ENCODE data around the gene DTNB. TPM values are rescaled to one million over a fixed set of nuclear protein-coding genes. Genes with fewer than 3 reads are reported as not detected.

The DTNB gene
- total RNA-seq, 4 donors from 2014 or later, result 2.2 to 7.8 (median 3.9) TPM

GRCh38 chr2:25478736-25479135 lies 194.6 kb downstream of the DTNB start:
- no peak for DNase-seq
- H3K4me3 ChIP-seq, result no peak overlapping the region

DNA sequence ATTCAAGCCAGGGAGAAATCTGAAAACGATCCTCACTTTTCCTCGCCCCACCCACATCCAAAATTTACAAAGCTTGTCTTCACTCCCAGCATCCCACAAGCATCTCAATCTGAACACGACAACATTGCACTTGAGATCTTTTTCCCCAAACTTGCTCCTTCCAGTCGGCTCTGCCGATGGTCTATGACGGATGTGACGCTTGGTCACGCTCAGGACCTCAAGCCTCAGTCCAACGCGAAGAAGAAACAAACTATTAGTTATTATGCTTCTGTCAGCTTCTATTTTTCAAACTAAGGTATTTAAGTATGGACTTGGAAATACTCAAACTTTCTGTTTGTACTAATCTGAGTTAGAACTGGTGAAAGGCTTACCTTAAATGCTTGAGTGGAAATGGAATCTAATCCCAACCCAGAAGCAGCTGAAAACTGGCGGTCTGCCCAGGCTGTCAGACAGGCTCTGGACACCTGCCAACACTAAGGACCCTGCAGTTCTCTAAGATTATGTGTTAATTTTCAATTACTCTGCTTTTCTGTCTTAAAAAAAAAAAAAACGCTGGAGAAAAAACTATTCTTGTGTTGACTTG lies 199.5 kb downstream of the DTNB start:
- Histone ChIP-seq H3K4me1 (no peaks in the 10 kb centered on the region), H3K36me3 (no peaks in the 10 kb centered on the region), H3K27me3 (no peaks in the 10 kb centered on the region), H3K4me3 (no peak overlapping the region), H3K27ac (no peak overlapping the region), H3K9me3 (peaks cover 5 to 10% of the 10 kb centered on the region in 2 donors)
- intact Hi-C loops (cut with DNase I; ENCODE audit: low total_unique reads), result no loop called here
- in situ Hi-C loops (cut with MboI; ENCODE audit: low pct_ligation_motif_present in 1 of 4, low pct_unique_long_range_greater_than_20kb in 1 of 4, low sequenced_read_pairs in 3 of 4), result no loop called here
- no peak for DNase-seq
- WGBS, 2 donors (ENCODE audit: low coverage in 1 of 2), result 62 to 83% methylated on average over 8 to 12 of the region's 12 CpGs
- no peak for TF ChIP-seq EP300 (IDR thresholded peaks at IDR 0.05; ENCODE audit: low read depth)
- TF ChIP-seq CTCF (IDR thresholded peaks at IDR 0.05), result no peak
- TF ChIP-seq POLR2AphosphoS5 (IDR thresholded peaks at IDR 0.05), result no peak
- no peak for TF ChIP-seq POLR2A (IDR thresholded peaks at IDR 0.05)

More at GRCh38 chr2:25478736-25479135, 194.6 kb downstream of the DTNB start:
- TF ChIP-seq EP300 (IDR thresholded peaks at IDR 0.05; ENCODE audit: low read depth) (no peak), CTCF (IDR thresholded peaks at IDR 0.05) (no peak), POLR2AphosphoS5 (IDR thresholded peaks at IDR 0.05) (no peak), POLR2A (IDR thresholded peaks at IDR 0.05) (no peak)
- intact Hi-C loops (cut with DNase I; ENCODE audit: low total_unique reads), result no loop called here
- Histone ChIP-seq H3K36me3 (no peaks in the 10 kb centered on the region), H3K4me1 (peaks cover 0 to 7% (median 2%) of the 10 kb centered on the region in 4 donors), H3K27me3 (no peaks in the 10 kb centered on the region), H3K9me3 (peaks cover 5 to 10% of the 10 kb centered on the region in 2 donors), H3K27ac (no peak overlapping the region)
- WGBS, 2 donors (ENCODE audit: low coverage in 1 of 2), result 93 to 94% methylated on average over 3 to 11 of the region's 11 CpGs
- in situ Hi-C loops (cut with MboI; ENCODE audit: low pct_ligation_motif_present in 1 of 4, low pct_unique_long_range_greater_than_20kb in 1 of 4, low sequenced_read_pairs in 3 of 4), result no loop called here

DNA sequence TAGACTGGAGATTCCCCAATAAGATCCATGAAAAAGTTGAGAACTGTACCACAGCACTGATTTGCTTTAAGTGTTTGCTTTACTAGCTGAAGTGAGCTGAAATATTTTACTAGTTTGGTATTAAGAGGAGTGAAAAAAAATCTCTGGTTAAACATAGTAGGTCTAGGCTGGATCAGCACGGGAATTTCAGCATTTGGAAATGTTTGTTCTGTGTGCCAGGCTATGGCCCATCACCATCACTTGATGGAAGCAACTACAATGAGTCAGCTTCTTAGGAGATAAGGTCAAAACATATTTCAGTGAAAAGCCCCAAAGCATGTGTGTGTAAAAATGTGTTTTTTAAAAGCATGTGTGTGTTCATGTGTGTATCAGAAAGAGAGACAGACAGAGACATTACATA lies 200.2 kb downstream of the DTNB start:
- 78% methylated on average over 1 of the region's 1 CpG; no CpG with 5 or more reads in 1 of the 2 donors for WGBS, 2 donors (ENCODE audit: low coverage in 1 of 2)
- H3K4me3 ChIP-seq, result no peak overlapping the region
- TF ChIP-seq POLR2AphosphoS5 (IDR thresholded peaks at IDR 0.05) (no peak), CTCF (IDR thresholded peaks at IDR 0.05) (no peak), POLR2A (IDR thresholded peaks at IDR 0.05) (no peak), EP300 (IDR thresholded peaks at IDR 0.05; ENCODE audit: low read depth) (no peak)
- H3K36me3 ChIP-seq, result no peaks in the 10 kb centered on the region
- no peak overlapping the region for H3K27ac ChIP-seq
- DNase-seq, result no peak
- no peaks in the 10 kb centered on the region for H3K27me3 ChIP-seq
- in situ Hi-C loops (cut with MboI; ENCODE audit: low pct_ligation_motif_present in 1 of 4, low pct_unique_long_range_greater_than_20kb in 1 of 4, low sequenced_read_pairs in 3 of 4), result no loop called here
- peaks cover 5 to 10% of the 10 kb centered on the region in 2 donors for H3K9me3 ChIP-seq
- intact Hi-C loops (cut with DNase I; ENCODE audit: low total_unique reads), result no loop called here
- no peaks in the 10 kb centered on the region for H3K4me1 ChIP-seq

GRCh38 chr2:25470806-25471205 lies 202.6 kb downstream of the DTNB start:
- in situ Hi-C loops (cut with MboI; ENCODE audit: low pct_ligation_motif_present in 1 of 4, low pct_unique_long_range_greater_than_20kb in 1 of 4, low sequenced_read_pairs in 3 of 4), result no loop called here
- TF ChIP-seq POLR2A (IDR thresholded peaks at IDR 0.05), result no peak
- no peak for TF ChIP-seq CTCF (IDR thresholded peaks at IDR 0.05)
- no peak for TF ChIP-seq EP300 (IDR thresholded peaks at IDR 0.05; ENCODE audit: low read depth)
- TF ChIP-seq POLR2AphosphoS5 (IDR thresholded peaks at IDR 0.05), result no peak
- peaks cover 5 to 7% of the 10 kb centered on the region in 2 donors for H3K9me3 ChIP-seq
- no peak for DNase-seq
- no peak overlapping the region for H3K4me3 ChIP-seq
- H3K36me3 ChIP-seq, result no peaks in the 10 kb centered on the region
- H3K27ac ChIP-seq, result no peak overlapping the region
- no peaks in the 10 kb centered on the region for H3K4me1 ChIP-seq
- no peaks in the 10 kb centered on the region for H3K27me3 ChIP-seq
- intact Hi-C loops (cut with DNase I; ENCODE audit: low total_unique reads), result no loop called here
- 73 to 81% methylated on average over 2 to 3 of the region's 3 CpGs for WGBS, 2 donors (ENCODE audit: low coverage in 1 of 2)
